GM21717 (cell line): ENCODE measurements around the gene ENHO.

Experiments used
- ATAC-seq: cut with Tn5 transposase; IDR thresholded peaks from one replicate; pipeline ENCODE4 v1.9.1; 2021; ENCODE audit warnings: mild to moderate bottlenecking, moderate library complexity; ENCODE audit not compliant: unreplicated experiment

ENHO gene

GRCh38 chr9:34522971-34523797 is at the start of gene ENHO:
Gene ENHO, minus strand, starts transcription at chr9:34522990. Its CDS starts 1,295 bp downstream, at chr9:34521695.
- peak; percentile 73 for ATAC-seq

DNA sequence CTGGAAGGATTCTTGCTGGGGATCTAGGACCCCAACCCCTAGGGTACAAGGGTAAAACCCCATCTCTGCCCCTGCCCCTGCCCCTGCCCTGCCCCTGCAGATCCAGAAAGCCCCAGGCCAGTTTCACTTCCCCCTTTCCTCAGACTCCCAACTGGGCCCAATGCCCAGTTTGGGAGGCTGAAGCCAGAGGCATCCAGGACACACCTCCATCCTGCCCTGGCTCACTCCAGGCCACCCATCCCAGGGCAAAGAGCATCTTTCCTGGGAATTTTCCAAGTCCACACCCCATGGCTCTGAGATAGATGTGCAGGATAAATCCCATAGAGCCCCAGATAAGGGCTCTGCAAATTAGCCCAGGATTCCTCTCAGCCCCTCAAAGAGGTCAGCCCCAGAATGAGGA is 49.3 kb upstream of the ENHO start:
- ATAC-seq, result no peak

DNA sequence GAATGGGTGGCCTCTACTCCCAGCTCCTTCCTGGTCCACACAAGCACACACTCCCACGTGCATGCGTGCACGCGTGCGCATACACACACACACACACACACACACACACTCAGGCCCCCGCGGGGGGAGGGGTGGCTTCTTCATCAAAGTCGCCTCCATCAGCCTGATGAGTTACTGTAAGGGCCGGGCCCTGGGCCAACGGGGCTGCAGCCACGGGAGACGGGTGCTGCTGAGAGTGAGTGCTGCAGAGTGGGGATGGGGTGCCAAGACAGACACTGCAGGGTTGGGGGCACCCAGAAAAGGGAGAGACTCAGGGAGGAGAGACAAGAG is 48.7 kb upstream of the ENHO start:
- ATAC-seq, result no peak

DNA sequence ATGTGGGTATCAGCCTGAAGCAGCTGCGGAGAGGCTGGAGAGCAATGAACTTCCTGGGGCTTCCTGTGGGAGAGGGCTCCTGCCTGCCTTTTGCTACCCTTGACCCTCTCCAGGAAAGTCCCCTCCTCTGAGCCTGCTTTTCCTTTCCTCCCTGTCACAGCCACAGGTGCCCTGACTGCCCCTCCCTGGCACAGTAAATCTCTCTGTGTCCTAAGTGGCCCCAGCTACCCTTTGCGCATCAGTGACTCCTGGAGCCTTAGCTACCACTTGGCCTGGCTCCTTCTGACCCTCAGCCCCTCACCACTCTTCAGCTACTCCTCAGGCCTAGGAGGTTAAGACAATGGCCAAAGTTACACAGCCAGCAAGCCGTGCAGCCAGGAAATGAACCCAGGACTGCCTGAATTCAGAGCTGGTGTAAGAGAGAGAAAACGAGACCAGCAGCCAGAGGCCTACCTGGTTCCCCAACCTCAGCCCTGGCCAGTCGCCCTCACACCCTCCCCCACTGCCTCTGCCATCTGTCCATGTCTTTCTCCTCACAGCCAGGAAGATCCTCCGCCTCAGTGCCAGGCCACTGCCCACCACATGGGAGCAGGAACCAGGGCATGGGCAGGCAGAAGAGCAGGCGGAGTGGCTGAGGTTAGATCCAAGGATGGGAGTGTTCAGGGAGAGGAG is 48.2 kb upstream of the ENHO start:
- ATAC-seq, result no peak

DNA sequence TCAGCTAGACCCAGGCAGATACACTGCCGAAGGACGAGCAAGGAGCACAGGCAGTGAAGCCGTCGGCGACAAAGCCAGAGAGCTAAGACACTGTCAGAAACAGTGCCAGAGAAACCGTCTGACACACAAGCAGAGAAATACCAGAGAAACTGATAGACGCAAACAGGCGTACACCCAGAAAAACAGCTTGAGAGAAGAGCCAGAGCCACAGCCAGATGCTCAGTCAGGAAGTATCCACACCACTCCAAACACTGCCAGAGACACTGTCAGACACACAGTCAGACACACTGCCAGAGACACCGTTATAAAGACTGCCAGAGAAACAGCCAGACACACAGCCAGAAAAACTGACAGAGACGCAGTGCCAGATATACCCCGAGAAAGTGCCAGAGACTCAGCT is 47.6 kb upstream of the ENHO start:
- no peak for ATAC-seq

DNA sequence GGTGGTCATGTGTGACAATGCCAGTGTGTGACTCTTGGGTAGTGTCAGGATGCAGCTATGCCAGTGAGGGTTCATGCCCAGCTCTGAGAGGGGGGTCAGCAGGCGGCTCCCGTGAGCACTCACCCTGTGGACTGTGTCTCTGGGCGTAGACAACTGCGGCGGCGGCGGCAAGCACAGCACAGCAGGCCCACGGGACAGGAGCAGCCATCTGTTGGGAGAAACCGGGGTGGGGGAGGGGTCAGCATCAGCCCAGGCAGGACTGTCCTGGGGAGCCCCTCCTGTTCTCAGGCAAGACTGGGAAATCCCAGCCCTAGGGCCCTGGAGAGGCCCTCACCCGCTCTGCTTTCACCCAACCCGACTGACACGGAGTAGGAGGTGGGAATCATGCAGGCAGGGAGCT is 46.0 kb upstream of the ENHO start:
- ATAC-seq, result no peak

GRCh38 chr9:34568133-34568532 is 45.3 kb upstream of the ENHO start:
- ATAC-seq, result no peak

- ATAC-seq, result no peak
Observed at GRCh38 chr9:34566972-34567371, 44.2 kb upstream of the ENHO start.

DNA sequence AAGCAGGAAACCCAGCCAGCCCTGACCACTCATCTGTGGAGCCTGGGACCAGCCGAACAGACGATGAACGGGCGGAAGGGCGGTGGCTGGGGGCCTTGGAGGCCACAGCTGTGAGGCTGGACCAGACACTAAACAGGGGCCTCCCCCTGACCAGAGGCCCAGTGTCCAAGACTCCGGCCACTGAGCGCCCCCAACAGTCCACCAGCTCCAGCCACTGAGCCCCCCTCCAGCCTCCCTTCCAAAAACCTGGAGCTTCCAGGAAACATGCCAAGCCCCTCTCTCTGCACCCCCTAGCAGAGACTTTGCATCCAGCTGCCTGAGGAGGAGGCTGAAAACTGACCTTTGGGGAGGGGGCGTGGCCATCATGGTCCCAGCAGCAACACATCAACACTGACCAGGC is 43.5 kb upstream of the ENHO start:
- ATAC-seq, result no peak

DNA sequence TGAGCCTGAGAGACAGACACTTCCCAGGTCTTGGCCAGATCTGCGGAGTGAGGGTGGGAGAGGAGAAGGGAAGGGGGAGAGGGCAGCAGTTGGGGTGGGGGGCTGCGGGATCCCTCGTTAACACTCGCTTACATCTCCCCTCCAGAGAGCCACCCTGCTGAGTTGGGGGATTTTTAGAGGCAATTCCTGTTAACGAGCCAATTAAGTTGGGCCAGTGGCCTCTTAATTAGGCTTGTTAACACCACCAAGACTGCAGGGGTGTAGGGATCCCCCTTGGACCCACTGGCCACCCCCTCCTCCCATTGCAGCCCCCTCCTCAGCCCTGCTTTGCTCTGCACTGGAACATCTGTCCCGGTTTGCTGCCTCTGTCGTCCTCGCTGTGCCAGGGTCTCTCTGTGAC is 43.1 kb upstream of the ENHO start:
- ATAC-seq, result no peak

DNA sequence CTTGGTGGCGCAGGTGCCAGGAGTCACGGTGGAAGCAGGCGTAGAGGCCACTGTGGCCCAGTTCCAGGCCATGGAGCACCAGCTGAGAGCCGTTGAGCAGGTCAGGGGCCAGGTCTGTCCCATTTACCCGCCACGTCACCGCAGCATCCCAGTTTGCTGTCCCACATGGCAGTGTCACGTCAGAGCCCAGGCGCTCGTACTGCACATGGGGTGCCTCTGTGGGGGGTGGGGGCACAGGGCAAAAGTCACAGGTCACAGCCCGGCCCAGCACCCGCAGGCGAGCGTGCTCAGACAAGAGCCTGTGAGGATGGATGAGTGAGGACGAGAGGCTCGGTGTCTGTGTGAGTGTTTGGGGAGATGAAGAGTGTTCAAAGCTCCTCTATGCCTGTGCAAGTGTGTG is 41.8 kb upstream of the ENHO start:
- ATAC-seq, result no peak

DNA sequence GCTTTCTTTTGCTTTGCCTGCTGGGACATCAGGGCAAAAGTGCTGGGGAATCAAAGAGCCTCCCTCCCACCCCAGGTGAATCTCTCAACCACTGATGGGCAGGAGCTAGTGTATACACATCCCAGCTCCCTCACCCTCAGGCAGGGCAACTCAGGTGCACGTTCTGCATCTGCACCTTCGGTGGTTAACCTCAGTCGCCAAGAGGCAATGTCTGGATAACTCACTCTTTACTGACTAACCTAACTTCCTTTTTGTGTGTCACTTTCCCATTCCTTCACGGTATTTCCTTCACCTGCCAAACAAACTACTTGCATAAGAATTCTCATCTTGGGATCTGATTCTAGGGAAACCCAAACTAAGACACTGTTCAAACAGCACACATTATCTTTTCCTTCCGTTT is 40.5 kb upstream of the ENHO start:
- ATAC-seq, result no peak

GRCh38 chr9:34562135-34562745 is 39.5 kb upstream of the ENHO start:
- ATAC-seq, result no peak

GRCh38 chr9:34560599-34561214 is 37.9 kb upstream of the ENHO start:
- ATAC-seq, result no peak

- no peak for ATAC-seq
Observed at GRCh38 chr9:34559624-34560455, 37.0 kb upstream of the ENHO start.

- no peak for ATAC-seq
Observed at GRCh38 chr9:34558919-34559623, 36.3 kb upstream of the ENHO start.

GRCh38 chr9:34558364-34558763 is 35.6 kb upstream of the ENHO start:
- no peak for ATAC-seq

GRCh38 chr9:34557426-34558321 is 34.9 kb upstream of the ENHO start:
- no peak for ATAC-seq

- no peak for ATAC-seq
Observed at GRCh38 chr9:34556949-34557348, 34.2 kb upstream of the ENHO start.
